Bronchial epithelial cell (primary cell): Measurements from ENCODE around the gene SLC25A18. TPM values are rescaled to one million over a fixed set of nuclear protein-coding genes. Genes with fewer than 3 reads are reported as not detected.

Experiments
- DNase-seq: peaks from one replicate; pipeline ENCODE4 v3.0.0-alpha.2; 2010; ENCODE audit warnings: low read depth
- FAIRE-seq: peaks from 2 replicates; lab custom pipeline; 2011; peaks lifted over from hg19 to GRCh38; lab: Jason Lieb, UNC
- H3K27me3 ChIP-seq: 2 replicates; pipeline ENCODE4 v1.5.1; 2011; ENCODE audit warnings: low read length; ENCODE audit not compliant: control insufficient read depth, insufficient read depth
- H3K36me3 ChIP-seq: 2 replicates; pipeline ENCODE4 v1.5.1; 2011; ENCODE audit warnings: low read length; ENCODE audit not compliant: control insufficient read depth, insufficient read depth
- H3K4me3 ChIP-seq: 2 replicates; pipeline ENCODE4 v1.5.1; 2011; ENCODE audit warnings: mild to moderate bottlenecking, low read depth, low read length, control low read depth
- total RNA-seq: library from RNA; depleted of rRNA; stranded (reverse); fragments of >200 nt; gene quantifications from 2 replicates; pipeline ENCODE4 v1.2.1, GENCODE V29; 2014
- TF ChIP-seq, protein P1 (sequence below): IDR thresholded peaks from 2 replicates; pipeline ENCODE4 v1.5.1; 2011; ENCODE audit warnings: mild to moderate bottlenecking, moderate library complexity, low read length, control low read depth, inconsistent platforms; ENCODE audit not compliant: insufficient read depth, severe bottlenecking

The SLC25A18 gene
- total RNA-seq, 1 donor from 2014 or later, result not detected

DNA sequence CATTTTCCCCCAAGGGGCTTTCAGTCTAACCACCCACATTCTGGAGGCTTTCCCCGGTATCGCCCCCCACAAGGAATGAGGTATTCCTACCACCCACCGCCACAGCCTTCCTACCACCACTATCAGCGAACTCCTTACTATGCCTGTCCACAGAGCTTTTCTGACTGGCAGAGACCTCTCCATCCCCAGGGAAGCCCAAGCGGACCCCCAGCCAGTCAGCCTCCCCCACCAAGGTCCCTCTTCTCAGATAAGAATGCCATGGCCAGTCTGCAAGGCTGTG is 14.6 kb upstream of the SLC25A18 start:
- H3K36me3 ChIP-seq, result no peaks in the 10 kb centered on the region
- no peak overlapping the region for H3K4me3 ChIP-seq
- FAIRE-seq, result no peak
- DNase-seq, result no peak
- TF ChIP-seq, protein P1, sequence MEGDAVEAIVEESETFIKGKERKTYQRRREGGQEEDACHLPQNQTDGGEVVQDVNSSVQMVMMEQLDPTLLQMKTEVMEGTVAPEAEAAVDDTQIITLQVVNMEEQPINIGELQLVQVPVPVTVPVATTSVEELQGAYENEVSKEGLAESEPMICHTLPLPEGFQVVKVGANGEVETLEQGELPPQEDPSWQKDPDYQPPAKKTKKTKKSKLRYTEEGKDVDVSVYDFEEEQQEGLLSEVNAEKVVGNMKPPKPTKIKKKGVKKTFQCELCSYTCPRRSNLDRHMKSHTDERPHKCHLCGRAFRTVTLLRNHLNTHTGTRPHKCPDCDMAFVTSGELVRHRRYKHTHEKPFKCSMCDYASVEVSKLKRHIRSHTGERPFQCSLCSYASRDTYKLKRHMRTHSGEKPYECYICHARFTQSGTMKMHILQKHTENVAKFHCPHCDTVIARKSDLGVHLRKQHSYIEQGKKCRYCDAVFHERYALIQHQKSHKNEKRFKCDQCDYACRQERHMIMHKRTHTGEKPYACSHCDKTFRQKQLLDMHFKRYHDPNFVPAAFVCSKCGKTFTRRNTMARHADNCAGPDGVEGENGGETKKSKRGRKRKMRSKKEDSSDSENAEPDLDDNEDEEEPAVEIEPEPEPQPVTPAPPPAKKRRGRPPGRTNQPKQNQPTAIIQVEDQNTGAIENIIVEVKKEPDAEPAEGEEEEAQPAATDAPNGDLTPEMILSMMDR, result no peak
- no peaks in the 10 kb centered on the region for H3K27me3 ChIP-seq

DNA sequence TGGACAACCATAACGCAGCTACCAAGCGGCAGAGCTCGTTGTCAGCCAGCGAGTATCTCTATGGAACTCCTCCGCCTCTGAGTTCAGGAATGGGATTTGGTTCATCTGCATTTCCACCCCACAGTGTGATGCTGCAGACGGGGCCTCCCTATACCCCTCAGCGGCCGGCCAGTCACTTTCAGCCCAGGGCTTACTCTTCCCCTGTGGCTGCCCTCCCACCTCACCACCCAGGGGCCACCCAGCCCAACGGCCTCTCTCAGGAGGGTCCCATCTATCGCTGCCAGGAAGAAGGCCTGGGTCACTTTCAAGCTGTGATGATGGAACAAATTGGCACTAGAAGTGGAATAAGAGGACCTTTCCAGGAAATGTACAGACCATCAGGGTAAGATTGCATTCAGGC is 14.1 kb upstream of the SLC25A18 start:
- FAIRE-seq (no peak), DNase-seq (no peak)
- TF ChIP-seq, protein P1, result no peak
- no peaks in the 10 kb centered on the region for H3K36me3 ChIP-seq
- H3K4me3 ChIP-seq, result no peak overlapping the region
- H3K27me3 ChIP-seq, result no peaks in the 10 kb centered on the region

DNA sequence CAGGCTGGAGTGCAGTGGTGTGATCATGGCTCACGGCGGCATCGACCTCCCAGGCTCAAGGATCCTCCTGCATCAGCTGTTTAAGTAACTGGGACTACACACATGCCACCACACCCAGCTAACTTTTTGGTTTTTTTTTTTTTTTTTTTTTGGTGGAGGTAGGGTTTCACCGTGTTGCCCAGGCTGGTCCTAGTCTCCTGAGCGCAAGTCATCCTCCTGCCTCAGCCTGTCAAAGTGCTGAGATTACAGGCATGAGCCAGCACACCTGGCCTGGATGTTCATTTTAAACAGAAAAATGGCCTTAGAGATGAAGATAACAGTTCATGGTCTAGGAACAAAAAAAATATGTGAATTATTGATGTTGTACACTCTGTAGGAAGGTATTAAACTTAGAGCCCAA is 13.6 kb upstream of the SLC25A18 start:
- Histone ChIP-seq H3K36me3 (no peaks in the 10 kb centered on the region), H3K27me3 (no peaks in the 10 kb centered on the region), H3K4me3 (no peak overlapping the region)
- DNase-seq (peak; percentile 65), FAIRE-seq (no peak)
- TF ChIP-seq, protein P1, result no peak

DNA sequence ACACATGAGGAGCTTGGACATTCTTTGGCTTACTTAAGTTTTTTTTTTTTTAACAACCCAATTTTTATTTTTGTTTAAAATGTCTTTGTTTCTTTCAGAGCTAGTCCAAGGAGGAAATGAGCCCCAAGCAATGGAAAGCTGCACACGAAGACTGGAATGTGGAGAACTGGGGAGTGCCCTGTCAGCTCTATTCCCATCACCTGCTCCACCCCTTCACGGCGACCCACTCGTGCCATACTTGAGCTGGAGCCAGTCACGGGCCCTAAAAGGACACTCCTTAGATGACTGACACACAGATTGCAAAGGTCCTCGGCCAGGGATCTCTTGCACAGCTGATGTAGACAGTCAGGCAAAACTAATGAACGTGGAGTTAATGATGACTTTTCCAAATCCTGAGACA is 10.6 kb upstream of the SLC25A18 start:
- TF ChIP-seq, protein P1, result no peak
- FAIRE-seq (no peak), DNase-seq (no peak)
- H3K36me3 ChIP-seq, result no peaks in the 10 kb centered on the region
- H3K27me3 ChIP-seq, result no peaks in the 10 kb centered on the region
- no peak overlapping the region for H3K4me3 ChIP-seq

DNA sequence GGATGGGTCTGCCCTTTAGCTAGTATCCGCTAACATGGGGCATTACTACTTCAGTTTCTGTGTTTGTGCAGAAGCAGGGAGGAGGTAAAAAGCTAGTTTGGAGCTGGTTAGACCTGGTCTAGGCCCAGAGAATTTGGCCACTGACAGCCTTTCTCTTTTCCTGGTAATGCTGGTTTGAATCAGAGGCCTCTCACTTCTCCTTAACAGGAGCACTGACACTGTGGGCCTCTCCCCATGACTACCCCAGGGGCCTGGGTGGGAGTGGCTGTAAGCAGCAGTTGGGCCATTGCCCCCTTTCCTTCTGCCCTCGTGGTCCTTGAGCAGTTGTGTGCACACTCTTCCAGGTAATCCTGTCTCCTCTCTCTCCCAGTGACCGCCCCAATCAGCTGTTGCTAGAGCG is 8.5 kb upstream of the SLC25A18 start:
- Histone ChIP-seq H3K27me3 (no peaks in the 10 kb centered on the region), H3K4me3 (no peak overlapping the region), H3K36me3 (no peaks in the 10 kb centered on the region)
- FAIRE-seq (no peak), DNase-seq (no peak)
- TF ChIP-seq, protein P1, result no peak

DNA sequence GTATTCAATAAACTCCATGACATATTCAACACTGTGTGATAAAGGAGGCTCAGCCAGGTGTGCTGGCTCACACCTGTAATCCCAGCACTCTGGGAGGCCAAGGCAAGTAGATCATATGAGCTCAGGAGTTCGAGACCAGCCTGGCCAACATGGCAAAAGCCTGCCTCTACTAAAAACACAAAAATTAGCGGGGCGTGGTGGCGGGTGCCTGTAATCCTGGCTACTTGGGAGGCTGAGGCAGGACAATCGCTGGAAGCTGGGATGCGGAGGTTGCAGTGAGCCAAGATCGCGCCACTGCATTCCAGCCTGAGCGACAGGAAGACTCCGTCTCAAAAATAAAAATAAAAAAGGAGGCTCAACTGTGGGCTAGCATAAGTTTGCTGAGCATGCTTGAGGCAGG is 4.1 kb upstream of the SLC25A18 start:
- DNase-seq (no peak), FAIRE-seq (no peak)
- Histone ChIP-seq H3K27me3 (no peaks in the 10 kb centered on the region), H3K36me3 (no peaks in the 10 kb centered on the region), H3K4me3 (no peak overlapping the region)
- TF ChIP-seq, protein P1, result no peak
